HuH-7 (cell line): ENCODE results near the gene PRSS8.
"Not testable (repeated sequence)": the region's sequence is repeated elsewhere in the genome, so short reads cannot be mapped to it uniquely, and the experiment has no call there.

Source experiments
- DNase-seq: peaks from one replicate; pipeline ENCODE4 v3.0.0; 2011; ENCODE audit warnings: low spot score

The PRSS8 gene

GRCh38 chr16:31135535-31136286 is at the start of gene PRSS8:
TSS of gene PRSS8 (minus strand) at chr16:31135727. CDS start at chr16:31135498, 229 bp downstream.
- DNase-seq: no peak

GRCh38 chr16:31184888-31185287 is 49.4 kb upstream of the PRSS8 start:
- DNase-seq: no peak

GRCh38 chr16:31183432-31184428 is 48.2 kb upstream of the PRSS8 start:
- DNase-seq: no peak

- no peak for DNase-seq
Observed at GRCh38 chr16:31182391-31182790, 46.9 kb upstream of the PRSS8 start.

GRCh38 chr16:31181102-31181830 is 45.7 kb upstream of the PRSS8 start:
- DNase-seq: no peak

GRCh38 chr16:31179747-31180459 is 44.4 kb upstream of the PRSS8 start, which contains the start of gene FUS:
TSS of gene FUS (plus strand) at chr16:31180139. CDS start at chr16:31180215, 76 bp downstream.
- peak; percentile 96 for DNase-seq

- DNase-seq: no peak
Observed at GRCh38 chr16:31179219-31179746, 43.8 kb upstream of the PRSS8 start.

GRCh38 chr16:31177136-31177535 is 41.6 kb upstream of the PRSS8 start:
- DNase-seq: no peak

GRCh38 chr16:31170048-31170447 is 34.5 kb upstream of the PRSS8 start:
- not testable (repeated sequence) for DNase-seq

- no peak for DNase-seq
Observed at GRCh38 chr16:31168848-31169247, 33.3 kb upstream of the PRSS8 start.

- no peak for DNase-seq
Observed at GRCh38 chr16:31167315-31167714, 31.8 kb upstream of the PRSS8 start.

GRCh38 chr16:31157136-31157535 is 21.6 kb upstream of the PRSS8 start:
- DNase-seq: no peak

GRCh38 chr16:31150976-31151375 is 15.4 kb upstream of the PRSS8 start:
- not testable (repeated sequence) for DNase-seq

- DNase-seq: no peak
Observed at GRCh38 chr16:31149894-31150890, 14.7 kb upstream of the PRSS8 start, which contains the start of gene PRSS36. TSS of gene PRSS36 (minus strand) at chr16:31150066. CDS start at chr16:31150035, 31 bp downstream.

- no peak for DNase-seq
Observed at GRCh38 chr16:31149332-31149731, 13.8 kb upstream of the PRSS8 start.

- DNase-seq: no peak
Observed at GRCh38 chr16:31148896-31149295, 13.4 kb upstream of the PRSS8 start.

GRCh38 chr16:31148281-31148728 is 12.8 kb upstream of the PRSS8 start:
- DNase-seq: no peak

- no peak for DNase-seq
Observed at GRCh38 chr16:31147574-31147973, 12.0 kb upstream of the PRSS8 start.

- no peak for DNase-seq
Observed at GRCh38 chr16:31145398-31145990, 10.0 kb upstream of the PRSS8 start.
